ENCODE results near the gene ZNF717. TPM values are rescaled to one million over a fixed set of nuclear protein-coding genes. Genes with fewer than 3 reads are reported as not detected.
"Not testable (repeated sequence)": the region's sequence is repeated elsewhere in the genome, so short reads cannot be mapped to it uniquely, and the experiment has no call there.

Gene ZNF717
- total RNA-seq, 1 donor from 2014 or later = 10.0 TPM

DNA sequence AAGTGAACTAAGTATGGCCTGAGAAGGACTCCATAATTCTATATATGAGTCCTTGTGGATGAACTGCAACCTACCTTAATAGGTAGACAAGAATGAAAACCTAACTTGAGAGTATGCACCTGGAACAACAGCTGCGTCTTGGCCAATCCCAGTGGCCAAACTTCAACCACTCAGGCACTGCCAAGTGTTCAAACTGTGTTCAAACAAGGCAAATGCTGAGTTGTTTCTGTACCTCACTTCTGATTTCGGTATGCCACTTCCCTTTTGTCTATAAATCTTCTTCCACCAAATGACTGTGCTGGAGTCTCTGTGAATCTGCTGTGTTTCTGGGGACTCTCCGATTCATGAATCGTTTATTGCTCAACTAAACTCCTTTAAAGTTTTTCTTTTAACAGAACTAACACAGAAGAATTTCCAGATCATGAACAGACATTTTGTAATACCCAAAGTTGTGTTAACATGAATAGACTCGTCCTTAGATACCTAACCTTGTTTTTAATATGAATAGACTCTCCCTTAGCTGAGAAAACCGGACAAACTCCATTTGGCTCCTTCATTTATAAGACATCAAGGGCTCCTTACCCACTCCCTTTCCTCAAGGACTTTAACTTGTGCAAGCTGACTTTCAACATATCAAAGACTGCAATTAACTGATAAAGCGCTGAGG, 4.1 kb downstream of the ZNF717 start:
- peaks cover 34% of the 10 kb centered on the region for H3K9me3 Mint-ChIP-seq (ENCODE audit: unreplicated experiment)
- H3K27ac Mint-ChIP-seq (ENCODE audit: unreplicated experiment) = no peak overlapping the region
- peaks cover 4% of the 10 kb centered on the region for H3K4me1 Mint-ChIP-seq (ENCODE audit: unreplicated experiment)
- TF ChIP-seq CTCF (IDR thresholded peaks at IDR 0.05) = no peak
- DNase-seq (ENCODE audit: extremely low spot score, unreplicated experiment) = no peak
- H3K4me3 Mint-ChIP-seq (ENCODE audit: unreplicated experiment) = no peak overlapping the region
- H3K27me3 Mint-ChIP-seq (ENCODE audit: unreplicated experiment) = no peaks in the 10 kb centered on the region
- peaks cover 31% of the 10 kb centered on the region for H3K36me3 Mint-ChIP-seq (ENCODE audit: unreplicated experiment)

- DNase-seq (ENCODE audit: extremely low spot score, unreplicated experiment); H3K4me1 Mint-ChIP-seq (ENCODE audit: unreplicated experiment); H3K27ac Mint-ChIP-seq (ENCODE audit: unreplicated experiment); H3K4me3 Mint-ChIP-seq (ENCODE audit: unreplicated experiment); H3K27me3 Mint-ChIP-seq (ENCODE audit: unreplicated experiment): not testable (repeated sequence)
- Mint-ChIP-seq H3K36me3 (ENCODE audit: unreplicated experiment) (peaks cover 29% of the 10 kb centered on the region), H3K9me3 (ENCODE audit: unreplicated experiment) (peaks cover 28% of the 10 kb centered on the region)
Observed at GRCh38 chr3:75777742-75778141, 7.6 kb downstream of the ZNF717 start.

DNA sequence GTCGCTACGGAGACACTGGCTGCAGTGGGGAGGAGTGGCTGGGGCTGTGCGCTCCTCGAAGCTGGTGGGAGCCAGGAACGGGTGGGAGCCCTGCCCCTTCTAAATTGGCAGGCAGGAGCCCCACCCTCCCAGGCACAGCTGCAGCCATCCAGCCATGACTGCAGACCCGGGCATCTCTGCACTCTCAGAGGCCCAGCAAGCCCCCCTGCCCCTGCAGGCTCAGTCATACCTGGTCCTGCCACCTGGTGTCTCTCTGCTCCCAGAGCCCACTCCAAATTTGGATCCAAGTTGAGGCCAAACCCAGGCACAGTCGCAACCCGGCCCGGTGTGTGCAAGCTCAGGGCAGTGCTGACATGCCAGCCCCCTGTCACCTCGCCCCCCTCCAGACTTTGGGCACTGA, 13.7 kb downstream of the ZNF717 start:
- peaks cover 14% of the 10 kb centered on the region for H3K9me3 Mint-ChIP-seq (ENCODE audit: unreplicated experiment)
- DNase-seq (ENCODE audit: extremely low spot score, unreplicated experiment); H3K4me3 Mint-ChIP-seq (ENCODE audit: unreplicated experiment); H3K36me3 Mint-ChIP-seq (ENCODE audit: unreplicated experiment); H3K27me3 Mint-ChIP-seq (ENCODE audit: unreplicated experiment); H3K4me1 Mint-ChIP-seq (ENCODE audit: unreplicated experiment); H3K27ac Mint-ChIP-seq (ENCODE audit: unreplicated experiment): not testable (repeated sequence)

DNA sequence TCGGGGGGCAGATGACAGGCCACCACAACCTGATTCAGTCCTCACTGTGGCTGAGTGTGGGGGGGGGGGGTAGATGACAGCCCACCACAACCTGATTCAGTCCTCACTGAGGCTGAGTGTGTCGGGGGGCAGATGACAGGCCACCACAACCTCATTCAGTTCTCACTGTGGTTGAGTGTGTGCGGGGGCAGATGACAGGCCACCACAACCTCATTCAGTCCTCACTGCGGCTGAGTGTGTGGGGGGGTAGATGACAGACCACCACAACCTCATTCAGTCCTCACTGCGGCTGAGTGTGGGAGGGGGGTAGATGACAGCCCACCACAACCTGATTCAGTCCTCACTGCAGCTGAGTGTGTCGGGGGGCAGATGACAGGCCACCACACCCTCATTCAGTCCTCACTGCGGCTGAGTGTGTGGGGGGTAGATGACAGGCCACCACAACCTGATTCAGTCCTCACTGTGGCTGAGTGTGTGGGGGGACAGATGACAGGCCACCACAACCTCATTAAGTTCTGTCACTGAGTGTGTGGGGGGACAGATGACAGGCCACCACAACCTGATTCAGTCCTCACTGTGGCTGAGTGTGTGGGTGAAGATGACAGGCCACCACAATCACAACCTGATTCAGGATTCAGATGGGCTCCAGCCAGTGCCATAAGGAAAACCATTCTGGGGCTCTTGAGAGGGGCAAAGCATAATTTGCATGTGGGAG, 16.9 kb downstream of the ZNF717 start:
- Mint-ChIP-seq H3K4me3 (ENCODE audit: unreplicated experiment) (no peak overlapping the region), H3K4me1 (ENCODE audit: unreplicated experiment) (no peaks in the 10 kb centered on the region), H3K27ac (ENCODE audit: unreplicated experiment) (no peak overlapping the region), H3K27me3 (ENCODE audit: unreplicated experiment) (no peaks in the 10 kb centered on the region), H3K36me3 (ENCODE audit: unreplicated experiment) (peaks cover 21% of the 10 kb centered on the region), H3K9me3 (ENCODE audit: unreplicated experiment) (peaks cover 28% of the 10 kb centered on the region)
- no peak for DNase-seq (ENCODE audit: extremely low spot score, unreplicated experiment)
- TF ChIP-seq CTCF (IDR thresholded peaks at IDR 0.05) = no peak

GRCh38 chr3:75737831-75738493, 47.4 kb downstream of the ZNF717 start:
- no peaks in the 10 kb centered on the region for H3K4me1 Mint-ChIP-seq (ENCODE audit: unreplicated experiment)
- no peak for TF ChIP-seq CTCF (IDR thresholded peaks at IDR 0.05)
- no peak overlapping the region for H3K27ac Mint-ChIP-seq (ENCODE audit: unreplicated experiment)
- H3K27me3 Mint-ChIP-seq (ENCODE audit: unreplicated experiment) = no peaks in the 10 kb centered on the region
- peaks cover 51% of the 10 kb centered on the region for H3K9me3 Mint-ChIP-seq (ENCODE audit: unreplicated experiment)
- H3K36me3 Mint-ChIP-seq (ENCODE audit: unreplicated experiment) = peaks cover 57% of the 10 kb centered on the region
- no peak for DNase-seq (ENCODE audit: extremely low spot score, unreplicated experiment)
- no peak overlapping the region for H3K4me3 Mint-ChIP-seq (ENCODE audit: unreplicated experiment)

DNA sequence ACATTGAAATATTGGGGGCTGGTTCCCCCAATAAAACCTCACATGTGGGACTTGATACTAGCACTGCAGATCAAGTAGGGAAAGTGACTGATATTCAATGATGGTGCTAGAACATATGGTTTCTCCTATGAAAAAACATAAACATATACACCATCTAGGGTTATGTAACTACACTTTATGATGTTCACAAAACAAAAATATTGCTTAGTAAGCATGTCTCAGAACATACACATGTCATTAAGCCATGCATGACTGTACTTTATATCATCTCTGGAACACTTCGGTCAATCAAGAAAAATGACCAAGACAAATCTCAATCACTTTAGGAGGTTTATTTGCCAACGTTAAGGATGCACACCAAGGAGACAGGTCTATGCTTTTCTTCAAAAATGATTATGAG, 57.4 kb downstream of the ZNF717 start:
- H3K4me3 Mint-ChIP-seq (ENCODE audit: unreplicated experiment) = no peak overlapping the region
- peaks cover 61% of the 10 kb centered on the region for H3K9me3 Mint-ChIP-seq (ENCODE audit: unreplicated experiment)
- peaks cover 55% of the 10 kb centered on the region for H3K36me3 Mint-ChIP-seq (ENCODE audit: unreplicated experiment)
- H3K4me1 Mint-ChIP-seq (ENCODE audit: unreplicated experiment) = no peaks in the 10 kb centered on the region
- no peak for TF ChIP-seq CTCF (IDR thresholded peaks at IDR 0.05)
- H3K27ac Mint-ChIP-seq (ENCODE audit: unreplicated experiment) = no peak overlapping the region
- no peaks in the 10 kb centered on the region for H3K27me3 Mint-ChIP-seq (ENCODE audit: unreplicated experiment)
- no peak for DNase-seq (ENCODE audit: extremely low spot score, unreplicated experiment)

Data from osteocyte (in vitro differentiated cells).